ENCODE measurements around the gene SMARCA2. TPM values are rescaled to one million over a fixed set of nuclear protein-coding genes. Genes with fewer than 3 reads are reported as not detected.

The SMARCA2 gene
- total RNA-seq, 1 donor from 2014 or later = 31.6 TPM

DNA sequence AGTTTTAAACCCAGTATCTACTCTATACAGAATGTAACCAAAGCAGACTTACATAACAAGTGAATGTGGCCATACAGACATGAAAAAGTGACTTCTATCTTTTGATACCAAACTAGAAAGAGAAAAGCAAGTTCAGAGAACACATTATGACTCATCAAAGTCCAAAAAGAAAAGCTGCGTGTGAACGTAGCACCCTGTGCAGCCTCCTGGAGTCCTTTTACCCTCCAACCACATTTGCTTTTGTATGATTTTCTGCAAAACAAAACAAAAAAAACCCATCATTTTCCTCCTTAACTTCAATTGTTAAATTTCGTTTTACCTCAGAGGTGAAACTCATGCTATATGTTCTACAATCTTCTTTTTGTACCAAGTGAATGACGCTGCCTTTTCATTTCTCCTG, 2.8 kb upstream of the SMARCA2 start:
- no peak for DNase-seq (ENCODE audit: low read depth)

DNA sequence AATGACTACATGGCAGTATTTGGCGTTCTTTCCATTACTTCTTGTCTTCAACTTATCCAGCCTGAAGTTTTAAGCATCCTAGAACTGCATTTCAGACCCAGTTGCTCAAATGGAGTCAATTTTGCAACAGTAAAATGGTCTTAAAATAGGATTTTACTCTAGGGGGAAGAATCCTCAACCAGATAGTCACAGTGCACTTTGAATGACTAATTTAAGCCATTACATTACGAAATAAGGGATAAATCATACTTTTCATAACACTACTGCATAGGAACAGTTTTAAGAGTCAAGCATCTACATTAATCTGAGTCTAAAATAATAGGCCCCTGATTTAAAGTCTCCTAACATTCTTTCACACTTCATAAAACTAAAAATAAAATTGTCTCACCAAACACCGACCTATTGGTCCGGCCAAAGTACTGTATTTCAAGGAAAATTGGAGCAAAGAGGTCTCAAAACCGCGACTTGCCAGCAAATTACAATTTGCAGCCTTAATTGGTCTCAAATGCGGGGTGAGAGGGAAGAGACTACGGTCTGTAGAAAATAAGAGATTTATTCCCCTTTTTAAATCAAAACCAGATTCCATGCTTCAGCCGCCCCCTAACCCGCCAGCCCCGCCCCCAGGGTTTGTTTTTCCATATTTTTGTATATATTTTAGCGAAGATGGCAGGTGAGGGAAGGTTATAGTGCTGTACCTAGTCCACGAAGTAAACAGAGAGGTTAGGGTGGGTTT, 1.2 kb upstream of the SMARCA2 start:
- TF ChIP-seq, protein P1, sequence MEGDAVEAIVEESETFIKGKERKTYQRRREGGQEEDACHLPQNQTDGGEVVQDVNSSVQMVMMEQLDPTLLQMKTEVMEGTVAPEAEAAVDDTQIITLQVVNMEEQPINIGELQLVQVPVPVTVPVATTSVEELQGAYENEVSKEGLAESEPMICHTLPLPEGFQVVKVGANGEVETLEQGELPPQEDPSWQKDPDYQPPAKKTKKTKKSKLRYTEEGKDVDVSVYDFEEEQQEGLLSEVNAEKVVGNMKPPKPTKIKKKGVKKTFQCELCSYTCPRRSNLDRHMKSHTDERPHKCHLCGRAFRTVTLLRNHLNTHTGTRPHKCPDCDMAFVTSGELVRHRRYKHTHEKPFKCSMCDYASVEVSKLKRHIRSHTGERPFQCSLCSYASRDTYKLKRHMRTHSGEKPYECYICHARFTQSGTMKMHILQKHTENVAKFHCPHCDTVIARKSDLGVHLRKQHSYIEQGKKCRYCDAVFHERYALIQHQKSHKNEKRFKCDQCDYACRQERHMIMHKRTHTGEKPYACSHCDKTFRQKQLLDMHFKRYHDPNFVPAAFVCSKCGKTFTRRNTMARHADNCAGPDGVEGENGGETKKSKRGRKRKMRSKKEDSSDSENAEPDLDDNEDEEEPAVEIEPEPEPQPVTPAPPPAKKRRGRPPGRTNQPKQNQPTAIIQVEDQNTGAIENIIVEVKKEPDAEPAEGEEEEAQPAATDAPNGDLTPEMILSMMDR (conservative IDR thresholded peaks at IDR 0.05; ENCODE audit: low read depth, low read length) = no peak
- no peak for DNase-seq (ENCODE audit: low read depth)
- H3K4me3 ChIP-seq (ENCODE audit: low read depth, low read length) = peak overlapping the region; percentile 96

More for the DNA sequence above, 2.8 kb upstream of the SMARCA2 start:
- H3K4me3 ChIP-seq (ENCODE audit: low read depth, low read length) = no peak overlapping the region
- TF ChIP-seq, protein P1 (conservative IDR thresholded peaks at IDR 0.05; ENCODE audit: low read depth, low read length) = no peak

DNA sequence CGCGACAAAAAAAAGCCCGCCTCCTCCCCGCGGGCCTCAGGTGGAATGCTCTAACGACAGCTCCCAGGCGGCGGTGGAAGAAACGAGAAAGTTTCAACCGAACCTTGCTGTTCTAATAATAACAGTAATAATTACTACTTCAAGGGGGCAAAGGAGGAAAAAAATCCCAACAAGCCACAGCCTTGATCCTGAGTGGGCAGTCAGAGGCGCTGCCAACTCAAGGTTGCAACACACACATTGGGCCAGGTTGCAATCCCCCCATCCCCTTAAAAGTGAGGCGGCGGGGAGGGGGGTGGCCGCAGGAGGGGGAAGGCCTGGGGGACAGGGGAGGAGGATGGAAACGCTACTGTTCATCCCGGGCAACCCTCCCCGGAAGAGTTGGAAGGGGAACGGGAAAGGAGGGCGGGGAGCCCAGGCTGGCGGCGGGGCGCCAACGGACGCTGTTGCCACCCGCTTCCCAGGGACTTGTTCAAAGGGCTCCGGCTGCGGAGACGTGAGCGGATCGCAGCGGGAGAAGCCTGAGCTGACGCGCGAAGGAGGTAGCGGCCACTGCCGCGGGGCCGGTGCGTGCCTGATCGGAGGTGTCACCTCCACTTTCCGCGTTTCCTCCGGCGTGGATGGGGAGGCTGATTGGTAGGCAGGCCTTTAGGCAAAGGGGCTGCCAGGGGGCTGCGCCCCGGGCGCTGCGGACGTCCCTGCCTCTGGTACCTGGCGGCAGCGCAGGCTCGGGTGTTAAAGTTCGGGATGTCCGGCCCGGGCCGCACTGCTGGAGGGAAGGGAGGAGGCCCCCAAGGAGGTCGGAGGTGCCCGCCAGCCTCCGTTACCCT, 647 bp downstream of the SMARCA2 start:
- TF ChIP-seq, protein P1 (conservative IDR thresholded peaks at IDR 0.05; ENCODE audit: low read depth, low read length) = no peak
- H3K4me3 ChIP-seq (ENCODE audit: low read depth, low read length) = peak overlapping the region; percentile 96
- no peak for DNase-seq (ENCODE audit: low read depth)

DNA sequence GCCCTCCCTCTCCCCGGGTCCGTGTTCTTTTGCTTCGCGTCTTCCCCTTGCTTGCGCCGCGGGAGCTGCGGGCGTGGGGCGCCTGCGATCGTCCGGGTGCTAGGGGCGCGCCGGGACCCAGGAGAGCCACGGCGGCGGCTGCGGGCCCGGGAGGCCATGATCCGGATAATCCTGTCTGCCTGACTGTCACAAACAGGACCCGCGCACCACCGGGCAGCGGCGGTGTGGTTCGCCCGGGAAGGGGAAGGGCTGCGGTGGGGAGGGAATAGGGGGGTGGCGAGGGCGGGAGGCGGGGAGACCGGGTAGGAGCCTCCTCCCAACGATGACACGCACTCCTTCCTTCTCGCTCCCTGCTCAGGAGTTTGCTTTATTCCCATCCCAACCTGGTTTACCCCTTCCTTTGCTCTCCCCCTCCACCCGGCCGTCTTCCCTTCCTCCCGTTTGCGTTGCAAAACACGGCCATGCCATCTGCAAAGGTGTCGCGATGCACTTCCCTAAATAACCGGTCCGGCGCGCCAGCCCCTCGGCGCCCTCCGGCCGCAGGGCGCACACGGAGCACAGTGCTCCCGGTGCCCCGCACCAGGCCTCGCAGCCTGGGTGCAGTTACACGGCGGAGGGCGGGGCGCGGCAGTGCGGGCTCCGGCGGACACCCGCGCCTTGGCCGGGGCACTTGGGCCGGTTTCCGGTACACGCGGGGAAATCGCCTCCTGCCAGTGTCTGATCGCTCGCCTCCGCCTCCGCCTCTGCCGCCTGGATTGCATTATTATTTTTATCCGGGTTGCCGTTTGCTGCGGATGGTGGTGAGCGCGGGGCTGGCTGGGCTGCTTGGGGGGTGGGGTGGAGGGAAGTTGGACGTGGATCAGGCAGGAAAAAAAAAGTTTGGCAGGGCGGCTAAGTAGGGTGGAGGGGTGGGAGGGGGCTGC, 1.5 kb downstream of the SMARCA2 start:
- DNase-seq (ENCODE audit: low read depth) = no peak
- peak overlapping the region; percentile 96 for H3K4me3 ChIP-seq (ENCODE audit: low read depth, low read length)
- TF ChIP-seq, protein P1 (conservative IDR thresholded peaks at IDR 0.05; ENCODE audit: low read depth, low read length) = no peak

DNA sequence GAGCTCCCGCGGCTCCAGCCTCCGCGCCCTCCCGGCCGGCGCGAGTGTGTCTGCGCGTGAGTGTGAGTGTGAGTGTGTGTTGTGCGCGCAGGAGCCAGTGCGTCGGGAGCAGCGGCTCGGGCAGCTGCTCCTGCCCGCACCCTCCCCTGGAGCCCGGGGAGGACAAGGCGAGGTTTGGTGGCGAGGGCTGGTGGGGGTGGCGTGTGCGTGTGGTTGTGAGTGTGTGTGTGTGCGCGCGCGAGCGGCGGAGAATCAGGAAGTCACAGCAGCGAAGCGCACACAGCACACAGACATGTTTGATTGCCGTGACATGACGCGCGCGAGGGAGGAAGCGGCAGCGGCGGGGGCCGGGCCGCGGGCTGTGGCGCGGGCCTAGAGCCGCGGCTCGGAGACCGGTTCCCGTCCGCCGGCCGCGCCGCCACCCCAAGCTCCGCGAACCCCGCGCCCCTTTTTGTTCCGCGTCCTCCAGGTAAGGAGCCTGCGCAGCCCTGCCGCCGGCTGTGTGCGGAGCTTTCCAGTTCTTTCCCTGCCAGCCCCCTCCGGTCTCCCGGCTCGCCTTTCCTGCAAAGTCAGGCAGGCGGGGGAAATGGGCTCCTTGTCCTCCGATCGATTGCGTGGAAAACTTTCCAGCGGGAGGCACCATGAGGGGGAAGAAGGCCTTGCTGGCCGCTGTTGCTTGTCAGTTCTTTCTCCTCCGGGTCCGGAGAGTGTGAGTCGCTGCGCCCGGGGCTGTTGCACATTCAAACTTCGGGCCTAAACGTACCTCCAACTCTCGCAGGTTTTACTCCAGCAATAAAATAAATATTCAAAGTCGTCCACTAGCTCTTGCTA, 2.4 kb downstream of the SMARCA2 start:
- peak overlapping the region; percentile 96 for H3K4me3 ChIP-seq (ENCODE audit: low read depth, low read length)
- DNase-seq (ENCODE audit: low read depth) = no peak
- TF ChIP-seq, protein P1 (conservative IDR thresholded peaks at IDR 0.05; ENCODE audit: low read depth, low read length) = no peak

DNA sequence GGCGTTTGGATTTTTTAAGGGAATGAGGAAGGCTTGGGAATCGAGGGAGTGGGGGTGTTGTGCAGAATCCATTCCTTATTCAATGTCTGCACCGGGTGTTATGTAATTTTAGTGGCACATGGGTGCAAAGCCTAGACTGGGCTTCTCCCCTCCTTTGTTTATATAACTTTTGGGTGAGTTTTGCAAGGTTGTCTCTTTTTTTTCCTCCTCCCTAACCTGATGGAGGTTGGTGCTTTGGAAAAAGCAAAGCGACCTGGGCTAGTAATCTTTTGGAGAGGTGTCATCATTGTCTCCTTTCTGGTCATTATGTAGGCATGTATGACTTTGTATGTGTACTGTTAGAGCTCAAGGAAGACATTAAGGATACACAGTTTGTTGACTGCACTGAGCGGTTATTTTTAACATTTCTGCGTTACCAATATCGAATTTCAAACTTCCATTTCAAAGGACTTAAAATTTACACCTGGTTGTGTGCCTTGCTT, 3.1 kb downstream of the SMARCA2 start:
- TF ChIP-seq, protein P1 (conservative IDR thresholded peaks at IDR 0.05; ENCODE audit: low read depth, low read length) = no peak
- H3K4me3 ChIP-seq (ENCODE audit: low read depth, low read length) = peak overlapping the region; percentile 96
- no peak for DNase-seq (ENCODE audit: low read depth)
